Stimulated activated CD4-positive, alpha-beta T cell treated with anti-CD3 and anti-CD28 coated beads, Interleukin-15, amount 100 ng/mL, for 24 hours (primary cell): ENCODE results near the gene ASB18.
A peak's percentile ranks its signal among the peaks of the same experiment; 100 is the strongest.

ENCODE experiments used
- DNase-seq: peaks from one replicate; pipeline ENCODE4 v3.0.0-alpha.2; 2020

Gene ASB18

GRCh38 chr2:236205867-236206645 lies 58.1 kb downstream of the ASB18 start:
- DNase-seq, result no peak

DNA sequence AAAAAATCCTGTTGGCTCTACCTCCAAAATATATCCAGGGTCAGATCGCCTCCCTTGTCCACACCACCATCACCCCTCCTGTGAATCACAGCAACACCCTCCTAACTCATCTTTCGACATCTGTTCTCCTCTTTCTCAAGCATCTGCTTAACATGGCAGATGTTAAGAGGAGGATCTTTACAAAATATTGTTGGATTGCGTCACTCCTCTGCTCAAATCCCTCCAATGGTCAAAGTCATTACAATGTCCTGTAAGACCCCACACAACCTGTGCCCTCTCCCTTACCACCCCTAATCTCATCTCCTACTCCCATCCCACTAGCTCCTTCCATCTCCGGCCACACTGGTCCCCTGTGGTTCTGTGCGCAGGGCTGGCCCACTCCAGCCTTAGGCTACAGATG lies 59.3 kb downstream of the ASB18 start:
- DNase-seq, result no peak

GRCh38 chr2:236200378-236200777 lies 63.8 kb downstream of the ASB18 start:
- DNase-seq, result no peak

- DNase-seq, result no peak
Measured at GRCh38 chr2:236196366-236196765, 67.8 kb downstream of the ASB18 start.

- DNase-seq, result no peak
Measured at GRCh38 chr2:236195726-236196125, 68.5 kb downstream of the ASB18 start.

DNA sequence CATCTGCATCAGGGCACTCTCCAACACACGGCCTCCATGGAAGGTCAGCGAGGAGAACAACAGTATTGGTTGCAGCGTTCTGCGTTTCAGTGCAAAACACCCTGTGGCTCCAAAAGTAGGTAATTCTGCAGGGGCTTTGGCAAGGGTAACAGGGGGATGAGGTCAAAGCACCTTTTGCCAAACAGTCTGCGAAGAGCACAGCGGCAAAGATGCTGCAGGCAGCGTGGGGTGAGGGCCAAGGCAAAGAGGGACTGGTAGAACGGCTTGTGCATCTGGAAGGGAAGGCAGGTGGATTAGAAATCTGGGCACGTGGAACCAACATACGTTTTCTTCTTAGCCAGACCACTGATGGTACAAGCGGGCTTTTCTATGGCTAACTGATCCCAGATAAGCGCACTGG lies 69.4 kb downstream of the ASB18 start:
- DNase-seq, result no peak

GRCh38 chr2:236193026-236193425 lies 71.2 kb downstream of the ASB18 start:
- no peak for DNase-seq

DNA sequence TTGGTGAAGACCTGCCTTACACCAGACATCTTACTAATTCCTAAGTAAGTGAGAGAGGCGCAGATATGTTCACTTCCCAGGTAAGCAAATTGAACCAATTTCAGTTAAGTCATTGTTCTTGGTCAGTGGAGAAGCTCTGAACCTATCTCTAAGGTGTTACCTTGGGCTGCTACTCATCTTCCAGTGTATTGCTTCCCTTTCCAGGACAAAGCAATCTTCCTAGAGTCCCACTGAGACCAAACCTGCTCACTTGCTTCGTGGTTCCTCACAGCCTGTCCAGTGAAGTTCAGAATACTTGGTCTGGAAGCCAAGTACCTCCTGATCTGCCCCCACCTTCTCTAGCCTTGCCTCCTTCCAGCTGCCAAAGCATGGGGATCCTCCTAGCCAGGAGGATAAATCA lies 73.5 kb downstream of the ASB18 start:
- no peak for DNase-seq

DNA sequence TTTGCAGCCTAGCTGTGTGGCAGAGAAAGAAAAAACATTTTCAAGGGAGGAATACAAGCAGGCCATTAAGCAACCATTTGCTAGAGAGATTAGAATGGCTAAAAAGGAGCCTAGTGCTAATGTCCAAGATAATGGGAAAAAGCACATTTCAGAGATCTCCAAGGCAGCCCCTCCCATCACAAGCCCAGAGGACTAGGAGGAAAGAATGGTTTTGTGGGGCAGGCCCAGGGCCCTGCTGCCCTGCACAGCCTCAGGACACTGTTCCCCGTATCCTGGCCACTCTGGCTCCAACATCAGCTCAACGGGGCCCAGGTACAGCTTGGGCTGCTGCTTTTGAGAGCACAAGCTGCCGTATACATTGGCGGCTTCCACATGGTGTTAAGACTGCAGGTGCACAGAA lies 79.5 kb downstream of the ASB18 start:
- no peak for DNase-seq

DNA sequence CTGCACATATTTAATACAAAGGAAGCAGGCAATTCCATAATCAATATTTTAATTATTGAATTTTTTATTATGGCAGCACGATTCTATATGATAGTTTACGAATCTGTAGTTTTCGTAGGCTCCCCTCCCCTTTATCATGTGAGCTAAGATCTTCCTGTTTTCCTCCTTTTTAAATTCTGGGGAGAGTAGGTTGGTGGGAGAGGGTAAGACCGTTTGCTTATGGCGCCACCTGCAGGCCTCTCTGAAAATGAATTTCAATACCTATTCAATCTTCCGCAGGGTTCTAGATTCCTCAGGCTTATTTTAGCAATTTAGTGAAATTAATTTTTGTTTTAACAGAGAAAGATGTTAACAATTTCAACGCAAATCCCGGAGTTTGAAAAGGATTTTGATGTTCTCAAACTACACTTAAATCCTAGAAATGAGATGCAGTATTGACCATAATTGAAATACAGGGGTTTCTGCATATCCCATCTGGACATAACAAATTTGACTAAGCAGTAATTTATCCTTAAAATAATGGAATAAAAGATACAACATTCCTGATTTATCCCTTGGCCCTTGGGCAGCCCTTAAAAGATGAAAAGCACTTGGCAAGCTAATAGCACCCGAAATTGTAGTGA lies 83.3 kb downstream of the ASB18 start:
- peak; percentile 64 for DNase-seq

DNA sequence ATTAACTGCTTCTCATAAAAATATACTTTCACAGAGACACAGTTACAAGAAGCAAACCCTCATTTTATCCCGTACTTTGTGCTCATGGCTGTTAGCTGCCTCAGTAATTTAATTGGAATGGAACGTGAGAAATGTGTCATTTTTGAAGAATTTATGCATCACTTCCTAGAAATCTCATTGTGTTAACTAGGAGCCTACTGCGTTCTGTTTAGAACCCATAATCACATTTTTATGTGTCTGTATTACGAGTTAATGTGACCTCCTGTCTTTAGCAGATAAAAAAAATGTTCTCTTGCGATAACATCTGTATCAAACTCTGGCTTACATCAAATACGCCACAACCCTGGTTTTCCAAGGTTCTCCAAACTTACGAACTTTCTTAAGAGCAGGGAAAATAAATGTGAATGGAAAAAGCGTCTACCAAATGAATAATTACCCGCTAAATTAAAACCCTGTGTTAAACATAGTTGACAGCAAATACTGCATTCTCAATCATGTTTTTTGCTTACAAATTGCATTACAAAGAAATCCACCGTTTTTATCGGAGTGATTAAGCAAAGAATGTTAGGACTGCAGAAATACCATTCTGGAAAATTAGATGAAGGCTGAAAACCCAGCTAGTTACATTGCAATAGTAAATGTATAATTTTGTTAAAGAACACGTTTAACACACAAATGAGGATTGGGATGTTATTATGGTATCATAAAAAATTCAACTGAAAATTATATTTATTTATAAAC lies 84.0 kb downstream of the ASB18 start:
- DNase-seq, result no peak

- DNase-seq, result no peak
Measured at GRCh38 chr2:236179236-236180075, 84.8 kb downstream of the ASB18 start.

DNA sequence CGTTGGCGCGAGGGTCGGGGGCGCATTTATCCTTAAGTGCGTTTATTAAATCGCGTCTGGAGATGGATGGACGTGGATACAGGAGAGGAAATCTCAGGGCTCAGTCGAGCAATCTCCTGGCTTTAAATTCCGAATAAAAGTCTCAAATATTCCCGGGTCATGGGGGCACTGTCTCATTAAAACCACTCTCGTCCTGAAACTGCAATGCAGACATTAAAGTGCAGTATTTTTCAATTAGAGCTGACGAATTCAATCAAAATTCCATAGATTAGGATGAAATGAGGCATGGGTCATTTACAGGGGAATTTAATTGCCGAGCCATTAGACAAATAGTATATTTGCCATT lies 85.3 kb downstream of the ASB18 start:
- no peak for DNase-seq

- DNase-seq, result peak; percentile 65
Measured at GRCh38 chr2:236177967-236178889, 86.0 kb downstream of the ASB18 start.

DNA sequence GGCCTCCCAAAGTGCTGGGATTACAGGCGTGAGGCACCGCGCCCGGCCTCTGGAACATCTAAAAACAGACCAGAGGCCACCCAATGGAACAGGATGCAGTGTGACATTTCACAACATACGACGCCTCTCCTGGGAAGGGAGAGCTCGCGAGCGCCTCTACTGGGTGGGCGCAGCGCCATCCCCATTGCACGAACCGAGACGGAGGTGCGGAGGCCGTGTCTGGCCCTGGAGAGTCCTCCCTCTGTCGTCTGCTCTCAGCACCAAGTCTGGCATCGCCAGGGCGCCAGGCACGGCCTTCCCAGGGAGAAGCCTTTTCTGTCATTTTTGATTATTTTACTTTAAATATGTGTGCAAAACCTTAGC lies 86.6 kb downstream of the ASB18 start:
- peak; percentile 68 for DNase-seq

DNA sequence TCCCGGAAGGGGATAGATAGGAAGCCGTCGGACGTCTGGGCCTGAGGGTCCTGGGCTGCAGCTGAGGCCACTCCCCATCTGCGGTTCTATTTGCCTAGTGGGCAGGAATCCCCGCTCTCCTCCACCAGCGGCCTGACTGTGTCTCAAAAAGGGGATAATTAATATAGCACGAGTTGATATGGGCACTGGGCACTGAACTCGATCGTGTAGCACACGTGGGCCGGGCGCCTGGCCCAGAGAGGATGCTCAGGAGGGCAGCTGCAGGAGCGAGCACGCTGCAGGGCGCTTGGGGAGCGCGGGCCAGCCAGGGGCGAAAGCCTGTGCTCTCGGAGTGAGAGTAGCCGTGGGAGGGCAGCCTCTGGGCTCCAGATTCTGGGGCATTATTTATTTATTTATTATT lies 87.3 kb downstream of the ASB18 start:
- DNase-seq, result no peak

DNA sequence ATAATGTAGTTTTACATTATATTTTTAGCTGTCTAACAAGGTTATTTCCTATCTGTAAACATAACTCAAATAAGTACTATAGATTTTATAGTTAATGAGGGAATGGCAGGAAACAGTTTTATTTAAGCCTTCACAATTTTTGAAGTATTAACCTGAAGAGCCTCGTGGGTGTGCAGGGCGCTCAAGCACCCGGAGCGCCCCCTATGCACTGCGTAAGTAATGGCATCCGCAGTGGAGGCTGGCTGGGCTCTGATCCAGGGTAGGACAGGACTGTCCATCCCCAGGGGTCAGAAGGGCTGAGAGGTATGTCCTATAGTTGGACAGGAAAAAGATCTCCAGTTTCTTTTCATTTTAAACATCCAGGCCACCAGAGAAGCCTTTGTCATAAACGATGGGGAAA lies 87.8 kb downstream of the ASB18 start:
- peak; percentile 44 for DNase-seq

- no peak for DNase-seq
Measured at GRCh38 chr2:236175548-236176150, 88.6 kb downstream of the ASB18 start.

DNA sequence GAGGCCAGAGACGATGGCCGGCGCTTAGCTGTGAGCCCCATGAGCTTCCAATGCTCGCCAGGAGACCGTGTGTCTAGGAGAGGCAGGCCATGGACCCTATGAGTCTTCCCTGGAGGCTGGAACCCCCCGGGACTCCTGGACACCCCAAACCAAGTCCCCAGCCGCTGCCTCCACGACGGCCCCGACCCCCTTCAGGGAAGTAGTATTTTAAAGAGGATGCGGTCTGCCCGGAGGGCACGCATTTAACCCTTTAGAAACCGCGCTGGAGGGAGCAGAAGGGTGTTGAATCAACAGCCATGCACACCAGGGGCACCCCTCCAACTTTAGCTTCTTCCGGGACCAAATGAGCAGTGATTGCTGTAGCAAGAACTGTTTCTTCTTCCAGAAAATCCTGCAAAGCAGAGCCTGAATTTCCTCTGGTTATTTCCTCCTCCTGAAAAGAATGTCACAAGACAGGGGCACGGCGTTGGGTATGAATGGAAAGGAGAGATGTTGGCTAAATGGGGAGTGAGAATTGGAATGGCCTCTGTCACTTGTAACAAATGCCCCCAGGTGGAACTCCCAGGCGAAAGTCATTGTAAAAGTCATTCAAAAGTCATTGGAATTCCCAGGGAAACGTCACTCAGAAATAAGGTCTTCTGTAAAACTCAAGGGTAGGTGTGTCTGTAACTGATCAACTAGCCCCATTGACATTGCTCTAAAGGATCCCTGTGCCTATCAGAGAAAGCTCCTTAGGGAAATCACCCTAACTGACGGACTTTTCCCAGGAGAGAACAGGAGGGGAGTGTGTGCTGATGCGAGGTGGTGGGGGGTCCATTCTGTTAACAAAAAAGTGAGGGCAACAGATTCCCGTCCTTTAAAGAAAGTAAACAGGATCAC lies 90.2 kb downstream of the ASB18 start:
- no peak for DNase-seq

DNA sequence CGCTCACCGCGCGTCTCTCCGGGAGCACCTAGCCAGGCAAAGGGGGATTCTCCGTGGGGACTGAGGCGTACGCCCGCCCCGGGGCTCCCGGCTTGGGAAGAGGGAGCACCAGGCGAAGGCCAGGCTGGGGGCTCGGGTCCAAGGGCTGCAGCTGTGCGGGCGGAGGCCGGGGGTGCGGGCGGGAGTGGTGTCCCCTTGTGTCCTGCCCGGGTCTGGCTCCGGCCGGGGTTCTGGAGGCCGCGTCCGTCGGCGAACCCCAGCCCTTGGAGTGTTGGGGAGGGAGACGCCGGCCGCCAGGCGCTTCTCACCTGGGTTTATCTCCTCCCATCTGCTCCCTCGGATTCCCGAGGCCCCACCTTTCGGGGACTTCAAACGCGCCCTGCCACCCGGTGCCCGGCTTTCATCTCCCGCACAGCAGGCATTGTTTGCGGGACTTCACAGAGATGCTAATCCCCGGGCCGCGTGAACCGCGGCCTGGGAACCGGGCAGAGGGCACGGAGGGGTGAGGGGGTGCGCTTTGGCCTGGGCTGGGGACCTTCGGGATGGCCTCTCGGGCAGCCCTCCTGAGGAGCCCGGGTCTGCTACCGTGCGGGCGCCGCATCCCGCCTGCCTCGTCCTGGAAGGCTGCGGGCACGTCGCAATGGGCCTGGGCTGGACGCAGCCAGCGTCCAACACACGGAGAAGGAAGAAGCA lies 91.0 kb downstream of the ASB18 start:
- DNase-seq, result no peak
